ENCODE measurements around the gene ZMYND19.
A peak's percentile ranks its signal among the peaks of the same experiment; 100 is the strongest.
"Not testable (repeated sequence)": the region's sequence is repeated elsewhere in the genome, so short reads cannot be mapped to it uniquely, and the experiment has no call there.

ZMYND19 gene

DNA sequence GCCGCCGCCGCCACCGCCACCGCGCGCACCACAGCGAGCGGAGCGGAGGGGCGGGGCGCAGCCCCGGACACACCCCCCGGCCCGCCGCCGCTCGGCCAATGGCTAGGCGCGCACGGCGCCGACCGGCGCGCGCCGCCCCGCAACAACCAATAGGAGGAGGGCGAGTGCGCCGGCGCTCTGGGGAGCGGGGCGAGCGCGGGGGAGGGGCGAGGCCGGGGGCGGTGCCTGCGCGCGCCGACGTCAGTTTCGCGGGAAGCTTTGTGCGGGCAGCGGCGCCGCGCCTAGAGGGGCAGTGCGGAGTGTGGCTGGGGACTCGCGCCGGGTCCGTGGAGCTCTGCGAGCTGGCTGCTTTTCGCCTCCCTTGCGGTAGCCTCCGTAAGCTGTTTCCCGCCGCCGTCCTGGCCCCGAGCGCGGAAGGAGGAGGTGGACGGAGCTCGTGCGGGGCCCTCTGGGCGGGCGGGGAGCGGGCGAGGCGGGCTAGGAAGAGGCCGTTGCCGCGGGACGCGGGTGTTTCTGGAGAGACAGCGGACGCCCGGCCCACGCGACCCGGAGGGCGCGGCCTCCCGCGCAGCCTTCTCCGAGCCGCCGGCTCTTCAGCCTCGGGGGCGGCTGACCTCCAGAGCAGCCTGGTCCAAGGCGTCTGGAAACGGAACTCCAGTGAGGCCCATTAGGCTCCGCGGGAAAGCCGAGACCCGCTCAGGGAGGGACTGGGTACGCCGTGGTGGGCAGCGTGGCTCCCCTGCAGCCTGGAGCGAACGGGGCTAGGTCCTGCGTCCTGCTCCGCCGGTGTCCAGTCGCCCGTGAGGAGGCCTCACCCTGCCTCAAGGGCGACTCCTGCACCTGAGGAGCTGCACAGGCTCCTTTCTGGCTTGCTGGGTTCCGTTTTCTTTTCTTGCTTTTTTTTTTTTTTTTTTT is at the start of gene ZMYND19:
Gene ZMYND19, minus strand, starts transcription at position 44 of the 915 bp plus-strand sequence. CDS start 249 bp downstream, outside the sequence.
- peak; percentile 94 for DNase-seq (ENCODE audit: low spot score)

DNA sequence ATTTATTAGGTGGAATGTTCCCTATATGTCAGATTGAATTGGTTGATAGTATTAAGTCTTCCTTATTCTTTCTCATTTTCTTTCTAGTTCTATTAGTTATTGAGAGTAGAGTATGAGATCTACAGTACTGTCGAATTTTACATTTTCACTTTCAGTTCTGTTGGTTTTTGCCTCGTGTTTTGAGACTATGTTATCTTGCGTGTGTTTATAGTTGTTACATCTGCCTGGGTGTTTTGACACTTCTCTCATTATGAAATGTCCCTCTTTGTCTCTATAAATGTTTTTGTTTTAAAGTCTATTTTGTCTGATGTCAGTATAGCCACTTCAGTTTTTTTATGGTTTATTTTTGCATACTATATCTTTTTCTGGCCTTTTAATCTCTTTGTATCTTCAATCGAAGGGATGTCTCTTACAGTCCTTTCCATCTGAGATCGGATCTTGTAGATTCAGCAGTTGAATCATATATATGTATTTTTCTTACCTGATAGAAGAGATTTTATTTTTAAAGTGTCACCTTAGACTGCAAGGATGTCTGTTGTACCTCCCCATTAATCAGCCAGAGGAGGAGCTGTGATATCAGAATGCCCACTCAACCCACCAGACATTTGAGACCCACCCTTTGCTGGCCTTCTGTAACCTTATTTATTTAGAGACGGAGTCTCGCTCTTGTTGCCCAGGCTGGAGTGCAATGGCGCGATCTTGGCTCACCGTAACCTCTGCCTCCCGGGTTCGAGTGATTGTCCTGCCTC is 49.2 kb upstream of the ZMYND19 start:
- no peak for DNase-seq (ENCODE audit: low spot score)

DNA sequence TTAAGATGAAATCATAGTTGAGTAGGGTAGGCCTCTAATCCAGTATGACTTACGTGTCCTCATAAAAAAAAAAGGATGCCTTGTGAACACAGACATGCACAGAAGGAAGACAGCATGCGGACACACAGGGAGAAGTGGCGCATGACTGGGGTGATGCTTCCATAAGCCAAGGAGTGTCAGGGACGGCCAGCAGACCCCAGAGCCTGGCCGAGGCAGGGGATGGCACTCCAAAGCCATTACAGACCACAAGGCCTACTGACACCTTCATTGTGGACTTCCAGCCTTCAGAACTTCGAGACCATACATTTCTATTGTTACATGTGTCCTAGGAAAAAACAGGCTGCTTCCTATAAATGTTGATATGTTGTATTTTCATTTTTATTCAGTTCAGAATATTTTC is 48.4 kb upstream of the ZMYND19 start:
- DNase-seq (ENCODE audit: low spot score): no peak

DNA sequence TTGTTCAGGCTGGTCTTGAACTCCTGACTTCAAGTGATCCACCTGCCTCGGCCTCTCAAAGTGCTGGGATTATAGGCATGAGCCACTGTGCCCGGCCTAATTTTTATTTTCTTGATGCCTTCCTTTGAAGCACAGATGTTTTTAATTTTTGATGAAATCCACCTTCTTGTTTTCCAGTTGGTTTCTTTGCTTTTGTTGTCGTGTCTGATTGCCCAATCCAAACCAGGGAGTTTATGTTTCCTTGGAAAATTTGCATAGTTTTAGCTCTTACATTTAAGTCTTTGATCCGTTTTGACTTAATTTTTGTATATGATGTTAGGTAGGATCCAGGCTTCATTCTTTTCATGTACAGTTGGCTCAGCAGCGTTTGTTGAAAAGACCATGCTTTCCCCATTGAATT is 43.7 kb upstream of the ZMYND19 start:
- no peak for DNase-seq (ENCODE audit: low spot score)

DNA sequence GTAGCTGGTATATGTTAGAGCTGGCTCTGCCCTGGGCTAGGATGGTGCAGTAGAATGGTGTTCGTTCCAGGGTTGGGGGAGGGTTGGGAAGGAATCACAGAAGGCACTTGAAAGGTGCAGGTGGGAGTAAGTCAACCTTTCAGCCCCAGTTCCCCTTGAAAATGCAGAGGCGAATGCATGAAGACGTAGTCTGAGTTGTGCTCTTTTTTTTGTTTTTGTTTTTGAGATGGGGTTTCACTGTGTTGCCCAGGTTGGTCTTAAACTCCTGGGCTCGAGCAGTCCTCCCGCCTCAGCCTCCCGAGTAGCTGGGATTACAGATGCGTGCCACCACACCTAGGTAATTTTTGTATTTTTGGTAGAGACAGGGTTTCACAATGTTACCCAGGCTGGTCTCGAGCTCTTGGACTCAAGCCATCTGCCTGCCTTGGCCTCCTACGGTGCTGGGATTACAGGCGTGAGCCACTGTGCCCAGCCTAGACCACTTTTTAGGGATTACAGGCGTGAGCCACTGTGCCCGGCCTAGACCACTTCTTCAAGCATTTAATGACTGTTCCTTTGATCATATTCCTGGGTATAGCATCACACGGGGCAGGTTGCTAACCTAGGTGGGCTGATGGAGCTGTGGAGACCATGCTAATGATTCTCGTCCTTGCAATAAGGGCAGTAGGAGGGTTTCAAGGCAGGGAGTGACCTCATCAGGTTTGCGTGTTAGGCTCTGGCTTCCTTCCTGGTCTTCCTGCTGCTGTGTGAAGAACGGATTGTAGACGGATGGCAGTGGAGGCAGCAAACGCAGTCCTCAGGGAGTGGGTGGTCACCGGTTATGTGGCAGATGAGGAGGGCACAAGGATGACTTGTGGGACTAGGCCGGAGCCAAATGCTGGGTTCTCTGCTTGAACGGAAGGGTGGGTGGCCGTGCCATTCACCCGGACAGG is 42.2 kb upstream of the ZMYND19 start:
- no peak for DNase-seq (ENCODE audit: low spot score)

DNA sequence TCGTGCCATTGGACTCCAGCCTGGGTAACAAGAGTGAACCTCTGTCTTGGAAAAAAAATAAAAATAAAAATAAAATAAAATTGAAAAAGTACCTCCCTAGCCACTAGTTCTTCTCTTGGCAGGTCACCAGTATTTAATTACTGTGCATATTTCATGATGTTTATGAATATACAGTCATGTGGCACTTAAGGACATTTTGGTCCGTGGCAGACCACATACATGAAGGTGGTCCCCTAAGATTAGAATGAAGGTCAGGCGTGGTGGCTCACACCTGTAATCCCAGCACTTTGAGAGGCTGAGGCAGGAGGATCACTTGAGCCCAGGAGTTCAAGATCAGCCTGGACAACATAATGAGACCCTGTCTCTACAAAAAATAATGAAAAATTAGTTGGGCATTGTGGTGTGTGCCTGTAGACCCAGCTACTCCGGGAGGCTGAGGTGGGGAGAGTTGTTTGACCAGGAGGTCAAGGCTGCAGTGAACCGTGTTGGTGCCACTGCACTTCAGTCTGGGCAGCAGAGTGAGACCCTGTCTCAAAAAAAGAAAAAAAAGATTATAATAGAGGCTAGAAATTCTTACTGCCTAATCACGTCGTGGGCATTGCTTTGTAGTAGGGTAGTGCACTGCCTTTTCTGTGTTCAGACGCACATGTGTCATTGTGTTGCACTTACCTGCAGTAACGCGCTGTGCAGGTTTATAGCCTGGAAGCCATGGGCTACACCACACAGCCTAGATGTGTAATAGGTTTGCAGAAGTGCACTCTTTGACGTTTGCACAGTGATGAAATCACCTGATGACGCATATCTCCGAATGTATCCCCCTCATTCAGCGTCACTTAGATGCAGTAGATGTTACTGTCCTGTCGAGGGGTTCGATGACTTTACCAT is 41.3 kb upstream of the ZMYND19 start:
- DNase-seq (ENCODE audit: low spot score): no peak

DNA sequence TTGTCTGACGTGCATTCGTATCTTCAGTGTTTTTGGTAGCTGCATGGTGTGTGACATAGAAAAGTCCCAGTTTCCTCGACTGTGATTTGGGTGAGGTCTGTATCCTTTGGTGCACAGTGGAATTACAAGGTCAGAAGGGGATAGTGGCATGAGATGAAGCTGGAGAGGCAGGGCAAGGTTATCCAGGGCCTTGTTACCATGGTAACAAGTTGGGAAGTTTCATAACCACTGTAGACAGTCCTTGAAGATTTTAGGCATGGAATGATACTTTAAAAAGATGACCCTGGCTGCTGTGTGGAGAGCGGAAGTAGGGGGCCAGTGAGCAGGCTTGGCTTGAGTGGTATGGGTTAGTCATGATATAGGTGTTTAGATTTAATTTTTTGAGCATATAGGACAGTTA is 40.4 kb upstream of the ZMYND19 start:
- no peak for DNase-seq (ENCODE audit: low spot score)

DNA sequence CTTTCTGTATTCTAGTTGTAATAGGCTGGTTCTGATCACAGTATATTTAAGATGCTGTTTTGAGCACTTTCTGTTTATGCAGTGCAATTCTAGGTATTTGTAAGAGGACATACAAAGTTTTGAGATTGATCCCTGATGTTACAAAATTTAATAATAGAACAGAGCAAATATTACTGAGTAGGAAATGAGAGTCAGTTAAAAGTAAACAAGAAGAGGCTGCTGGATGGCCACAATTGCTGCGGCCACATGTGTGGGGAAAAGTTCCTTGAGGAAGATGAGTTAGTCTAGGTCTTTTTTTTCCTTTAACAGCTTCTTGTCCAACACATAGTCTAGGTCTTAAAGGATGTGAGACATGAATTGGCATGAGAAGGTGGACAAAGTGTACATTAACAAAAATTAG is 39.8 kb upstream of the ZMYND19 start:
- no peak for DNase-seq (ENCODE audit: low spot score)

DNA sequence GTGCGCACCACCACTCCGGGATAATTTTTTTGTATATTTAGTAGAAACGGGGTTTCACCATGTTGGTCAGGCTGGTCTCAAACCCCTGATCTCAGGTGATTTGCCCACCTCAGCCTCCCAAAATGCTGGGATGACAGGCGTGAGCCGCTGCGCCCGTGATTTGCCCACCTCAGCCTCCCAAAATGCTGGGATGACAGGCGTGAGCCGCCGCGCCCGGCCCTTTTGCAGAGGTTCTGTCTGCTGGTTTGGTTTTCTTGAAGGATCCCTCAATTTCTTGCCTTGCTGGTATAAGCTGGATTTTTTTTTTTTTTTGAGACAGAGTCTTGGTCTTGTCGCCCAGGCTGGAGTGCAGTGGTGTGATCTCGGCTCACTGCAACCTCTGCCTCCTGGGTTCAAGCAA is 37.1 kb upstream of the ZMYND19 start:
- not testable (repeated sequence) for DNase-seq (ENCODE audit: low spot score)

DNA sequence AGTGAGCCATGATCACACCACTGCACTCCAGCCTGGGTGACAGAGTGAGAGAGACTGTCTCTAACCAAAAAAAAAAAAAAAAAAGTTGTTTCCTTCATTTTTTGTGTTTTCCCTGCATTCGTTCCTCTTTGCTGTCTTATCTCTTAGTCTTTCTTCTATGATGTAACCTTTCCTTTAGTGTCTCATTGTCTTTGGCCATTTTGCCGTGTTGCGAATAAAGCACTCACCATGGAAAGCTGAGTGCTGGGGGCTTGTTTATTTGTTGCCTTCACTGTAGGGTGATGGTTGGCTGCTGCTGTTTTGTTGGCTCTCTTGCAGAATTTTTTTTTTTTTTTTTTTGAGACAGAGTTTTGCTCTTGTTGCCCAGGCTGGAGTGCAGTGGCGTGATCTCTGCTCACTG is 36.2 kb upstream of the ZMYND19 start:
- no peak for DNase-seq (ENCODE audit: low spot score)

DNA sequence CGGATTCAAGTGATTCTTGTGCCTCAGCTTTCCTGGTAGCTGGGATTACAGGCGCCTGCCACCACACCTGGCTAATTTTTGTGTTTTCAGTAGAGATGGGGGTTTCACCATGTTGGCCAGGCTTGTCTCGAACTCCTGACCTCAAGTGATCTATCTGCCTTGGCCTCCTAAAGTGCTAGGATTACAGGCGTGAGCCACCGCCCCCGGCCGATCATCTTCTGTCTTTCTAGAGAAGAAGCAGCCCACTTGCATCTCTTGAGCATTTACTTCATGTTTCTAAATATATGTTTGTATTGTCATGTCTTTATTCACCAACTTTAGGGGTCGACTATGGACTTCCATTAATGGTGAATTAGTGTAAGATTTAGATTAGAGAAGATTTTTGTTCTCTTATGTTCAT is 31.9 kb upstream of the ZMYND19 start:
- DNase-seq (ENCODE audit: low spot score): not testable (repeated sequence)

DNA sequence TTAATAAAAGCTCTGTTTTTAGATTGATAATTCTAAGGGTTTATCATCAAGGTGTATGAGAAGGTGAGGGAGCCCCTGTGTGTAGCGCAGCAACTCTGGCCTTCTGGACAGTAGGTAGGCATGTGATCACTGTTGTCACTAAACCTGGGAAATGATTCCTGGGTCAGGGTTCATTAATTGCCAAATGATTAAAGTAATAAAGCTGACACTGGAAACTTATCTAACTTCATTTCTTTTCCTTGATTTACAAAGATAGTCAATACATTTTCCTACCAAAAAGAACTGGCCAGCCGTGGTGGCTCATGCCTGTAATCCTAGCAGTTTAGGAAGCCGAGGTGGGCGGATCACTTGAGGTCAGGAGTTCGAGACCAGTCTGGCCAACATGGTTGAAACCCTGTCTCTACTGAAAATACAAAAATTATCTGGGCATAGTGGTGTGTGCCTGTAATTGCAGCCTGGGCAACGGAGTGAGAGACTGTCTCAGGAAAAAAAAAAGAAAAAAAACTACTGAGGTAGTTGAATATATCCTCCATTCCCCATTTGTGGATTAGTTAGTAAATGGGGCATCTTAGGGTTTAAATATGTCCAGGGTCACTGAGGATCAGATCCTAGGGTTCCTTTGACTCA is 30.9 kb upstream of the ZMYND19 start:
- no peak for DNase-seq (ENCODE audit: low spot score)

DNA sequence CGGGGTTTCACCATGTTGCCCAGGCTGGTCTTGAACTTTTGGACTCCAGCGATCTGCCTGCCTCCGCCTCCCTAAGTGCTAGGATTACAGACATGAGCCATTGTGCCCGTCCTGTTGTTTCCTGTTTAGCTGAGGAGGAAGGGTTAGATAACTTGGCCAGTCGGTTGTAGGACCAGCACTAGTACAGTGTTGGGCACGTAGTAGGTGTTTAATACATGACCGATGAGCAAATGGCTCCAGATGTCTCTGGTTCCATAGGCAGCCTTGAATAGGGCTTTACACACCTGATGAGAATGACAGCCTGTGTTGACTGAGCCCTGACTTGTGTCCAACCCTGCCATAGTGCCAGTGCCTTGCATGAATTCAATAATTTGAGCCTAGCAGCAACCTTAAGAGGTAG is 30.3 kb upstream of the ZMYND19 start:
- no peak for DNase-seq (ENCODE audit: low spot score)

DNA sequence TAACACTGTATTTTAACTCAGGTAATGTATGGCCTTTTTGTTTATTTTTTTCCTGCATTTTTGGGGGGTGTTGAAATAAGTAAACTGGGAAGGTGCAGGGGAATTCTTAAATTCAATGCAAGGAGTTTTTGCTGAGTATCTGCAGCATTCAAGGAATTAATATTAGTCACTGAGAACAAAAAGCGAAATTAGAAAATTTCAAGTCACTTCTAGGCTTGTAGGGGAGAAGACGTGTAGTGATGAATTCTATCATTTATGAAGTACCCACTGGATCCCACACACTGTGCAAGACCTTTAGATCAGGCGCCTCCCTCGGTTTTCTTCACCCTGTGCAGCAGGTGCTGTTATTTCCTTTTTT is 29.7 kb upstream of the ZMYND19 start:
- no peak for DNase-seq (ENCODE audit: low spot score)

DNA sequence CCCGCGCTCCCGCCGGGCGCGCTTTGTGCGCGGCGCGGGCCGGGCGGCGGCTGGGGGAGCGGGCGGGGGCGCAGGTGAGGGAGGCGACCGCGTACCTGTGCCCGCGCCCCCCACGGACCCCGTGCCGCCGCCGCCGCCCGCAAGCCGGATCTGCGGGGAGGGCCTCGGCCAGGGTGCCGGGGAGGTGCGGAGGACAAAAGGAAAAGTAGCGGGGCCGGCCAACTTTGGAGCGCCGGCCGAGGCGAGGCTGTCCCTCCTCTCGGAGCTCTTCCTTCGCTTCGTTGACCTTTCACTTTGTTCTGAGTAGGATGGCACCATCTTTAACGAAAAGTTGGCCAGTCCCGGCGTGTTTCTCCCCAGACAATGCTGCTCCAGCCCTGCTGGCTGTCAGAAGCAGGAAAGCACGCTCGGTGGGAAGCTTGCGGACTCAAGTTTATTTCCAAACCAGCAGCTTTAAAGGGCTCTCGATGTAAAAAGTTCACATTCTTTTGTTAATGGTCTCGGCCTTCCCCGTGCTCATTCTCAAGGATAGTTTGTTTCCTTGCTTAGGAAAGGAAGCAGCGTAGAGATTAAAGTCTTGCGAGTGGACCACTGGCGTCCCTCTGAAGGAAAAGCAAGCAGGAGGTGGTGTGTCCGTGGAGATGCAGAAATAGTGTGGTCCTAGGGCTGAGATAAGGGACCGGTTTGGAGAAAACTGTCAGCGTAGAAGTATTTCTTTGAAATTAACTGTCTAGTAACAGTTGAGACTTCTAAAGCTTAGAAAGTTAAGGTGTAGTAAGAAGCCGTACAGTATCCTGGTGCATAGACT is 29.1 kb upstream of the ZMYND19 start:
- no peak for DNase-seq (ENCODE audit: low spot score)

DNA sequence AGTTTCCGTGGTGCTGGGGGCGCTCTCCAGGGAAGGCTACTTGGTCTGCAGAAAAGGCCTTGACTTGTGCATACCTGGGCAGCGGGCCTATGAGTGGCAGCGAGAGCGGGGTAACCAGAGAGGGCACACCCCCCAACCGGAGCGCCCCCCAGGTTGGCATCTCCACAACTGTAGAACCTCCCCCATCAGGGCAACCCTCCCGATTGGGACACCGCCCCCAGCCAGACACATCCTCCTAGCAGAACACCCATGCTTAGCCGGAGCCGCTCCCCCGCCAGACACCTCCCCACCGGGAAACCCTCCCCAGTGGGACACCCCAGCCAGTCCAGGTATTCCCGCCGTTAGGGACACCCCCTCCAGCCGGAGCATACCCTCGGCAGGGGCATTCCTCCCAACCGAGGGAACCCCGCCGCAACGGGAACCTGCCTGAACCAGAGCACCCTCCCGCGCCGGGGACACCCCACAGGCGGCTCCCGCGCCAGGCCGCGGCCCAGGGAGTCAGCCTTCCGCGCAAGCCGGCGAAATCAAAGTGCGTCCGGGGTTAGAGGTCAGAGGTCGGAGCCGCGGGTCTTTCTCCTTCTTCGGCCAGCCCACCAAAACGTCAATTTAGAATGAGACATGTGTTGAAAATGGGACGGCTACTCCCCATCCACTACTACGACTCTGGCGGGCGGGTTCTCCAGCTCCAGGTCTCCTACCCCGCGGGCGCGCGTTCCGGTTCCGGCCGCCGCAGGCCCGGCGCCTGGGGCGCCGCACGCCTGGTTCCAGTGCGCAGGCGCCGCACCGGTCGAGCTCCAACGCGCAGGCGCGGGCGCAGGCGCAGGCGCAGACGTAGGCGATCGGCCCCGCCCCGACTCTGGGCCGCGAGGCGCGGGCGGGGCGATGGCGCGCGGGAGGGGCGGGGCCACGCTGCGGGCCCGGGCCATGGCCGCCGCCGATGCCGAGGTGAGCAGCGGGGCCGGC is 28.1 kb upstream of the ZMYND19 start, which contains the start of gene EHMT1:
Gene EHMT1, plus strand, starts transcription at position 901 of the 963 bp plus-strand sequence. Its CDS starts 24 bp downstream, at position 925.
- peak; percentile 94 for DNase-seq (ENCODE audit: low spot score)

DNA sequence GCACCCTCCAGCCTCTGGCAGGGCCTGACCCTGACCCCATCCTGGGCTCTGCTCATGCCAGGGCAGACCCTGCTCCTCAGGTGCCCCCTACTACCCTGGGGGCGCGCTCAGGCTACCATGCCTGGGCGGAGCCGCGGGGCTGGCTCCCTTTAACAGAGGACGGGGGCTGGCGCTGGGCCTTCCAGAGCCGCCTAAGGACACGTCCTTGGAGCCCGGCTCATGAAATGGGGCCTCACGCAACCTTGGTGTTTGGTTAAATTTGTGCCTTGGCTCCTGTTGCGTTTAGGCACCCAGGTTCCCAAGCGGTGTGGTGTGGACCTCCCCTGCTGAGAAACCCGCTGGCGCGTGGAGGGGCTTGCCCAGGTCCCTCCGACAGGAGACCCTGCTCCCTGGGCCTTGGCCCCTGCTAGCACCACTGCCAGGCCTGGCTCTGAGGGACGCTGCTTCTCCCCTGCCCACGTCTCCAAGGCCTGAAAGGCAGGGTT is 25.1 kb upstream of the ZMYND19 start:
- no peak for DNase-seq (ENCODE audit: low spot score)

DNA sequence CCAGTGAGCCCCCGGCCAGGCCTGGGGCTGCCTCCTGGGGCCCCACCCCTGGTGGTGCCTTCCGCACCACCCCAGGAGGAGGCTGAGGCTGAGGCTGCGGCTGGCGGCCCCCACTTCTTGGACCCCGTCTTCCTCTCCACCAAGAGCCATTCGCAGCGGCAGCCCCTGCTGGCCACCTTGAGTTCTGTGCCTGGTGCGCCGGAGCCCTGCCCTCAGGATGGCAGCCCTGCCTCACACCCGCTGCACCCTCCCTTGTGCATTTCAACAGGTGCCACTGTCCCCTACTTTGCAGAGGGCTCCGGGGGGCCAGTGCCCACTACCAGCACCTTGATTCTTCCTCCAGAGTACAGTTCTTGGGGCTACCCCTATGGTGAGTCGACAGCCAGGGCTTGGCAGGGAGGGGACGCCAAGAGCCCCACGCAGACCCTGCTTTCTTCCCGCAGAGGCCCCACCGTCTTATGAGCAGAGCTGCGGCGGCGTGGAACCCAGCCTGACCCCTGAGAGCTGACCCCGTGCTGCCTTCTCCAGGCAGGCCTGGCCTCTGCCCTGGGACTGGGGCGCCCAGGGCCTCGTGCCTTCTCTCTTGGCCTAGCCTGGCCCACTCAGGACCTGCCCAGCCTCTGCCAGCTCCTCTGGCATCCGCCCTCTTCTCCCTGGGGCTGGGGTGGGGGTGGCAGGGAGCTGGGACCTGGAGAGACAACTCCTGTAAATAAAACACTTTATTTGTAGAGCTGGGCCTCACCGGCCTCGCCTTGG is 24.5 kb upstream of the ZMYND19 start:
- DNase-seq (ENCODE audit: low spot score): no peak

Data from ecto neural progenitor cell (in vitro differentiated cells).